Keratinocyte (primary cell): ENCODE measurements around the gene OTOGL. TPM values are rescaled to one million over a fixed set of nuclear protein-coding genes. Genes with fewer than 3 reads are reported as not detected.

ENCODE experiments used
- DNase-seq: peaks from one replicate; pipeline ENCODE4 v3.0.0-alpha.2; 2011; ENCODE audit warnings: low read depth, missing footprints, low spot score
- FAIRE-seq: peaks from 2 replicates; lab custom pipeline; 2011; peaks lifted over from hg19 to GRCh38; lab: Jason Lieb, UNC
- H2AFZ ChIP-seq: 2 replicates; pipeline ENCODE4 v1.6.0; 2012; ENCODE audit warnings: low read length, control low read depth, inconsistent platforms; ENCODE audit not compliant: control insufficient read depth
- H3K27ac ChIP-seq: 2 replicates; pipeline ENCODE4 v1.5.1; 2011; ENCODE audit warnings: low read length; ENCODE audit not compliant: control insufficient read depth, insufficient read depth
- H3K27me3 ChIP-seq: 3 replicates; pipeline ENCODE4 v1.6.0; 2011; ENCODE audit warnings: low read length; ENCODE audit not compliant: control insufficient read depth, insufficient read depth; ENCODE audit errors: extremely low read depth
- H3K36me3 ChIP-seq, 2 experiments: 2 replicates in 1 of 2; 3 replicates in 1 of 2; pipeline ENCODE4 v1.5.1; 2011; ENCODE audit warnings: low read length in 2 of 2, mild to moderate bottlenecking in 1 of 2; ENCODE audit not compliant: control insufficient read depth in 2 of 2, insufficient read depth in 2 of 2; ENCODE audit errors: extremely low read depth in 1 of 2
- H3K4me1 ChIP-seq: 3 replicates; pipeline ENCODE4 v1.5.1; 2011; ENCODE audit warnings: low read length; ENCODE audit not compliant: control insufficient read depth, insufficient read depth; ENCODE audit errors: extremely low read depth
- H3K4me2 ChIP-seq: 3 replicates; pipeline ENCODE4 v1.6.0; 2011; ENCODE audit warnings: low read depth, low read length; ENCODE audit not compliant: control insufficient read depth, insufficient read depth; ENCODE audit errors: extremely low read depth
- H3K4me3 ChIP-seq, 3 experiments: fragments of 200-600 bp in 1 of 3; sonication (generic) in 1 of 3; 2 replicates in 2 of 3; 3 replicates in 1 of 3; pipeline ENCODE4 v1.5.1; 2011 to 2016; ENCODE audit warnings: low read length in 3 of 3, mild to moderate bottlenecking in 3 of 3, control low read depth in 2 of 3, inconsistent platforms in 1 of 3, low read depth in 1 of 3, mixed read lengths in 1 of 3, mixed run types in 1 of 3, moderate library complexity in 1 of 3; ENCODE audit not compliant: control insufficient read depth in 2 of 3, insufficient read depth in 2 of 3; ENCODE audit errors: extremely low read depth in 1 of 3
- H3K79me2 ChIP-seq: 2 replicates; pipeline ENCODE4 v1.6.0; 2012; ENCODE audit warnings: low read length; ENCODE audit not compliant: control insufficient read depth, insufficient read depth
- H3K9ac ChIP-seq: 3 replicates; pipeline ENCODE4 v1.6.0; 2011; ENCODE audit warnings: low read length; ENCODE audit not compliant: control insufficient read depth, insufficient read depth; ENCODE audit errors: extremely low read depth
- H3K9me1 ChIP-seq: 3 replicates; pipeline ENCODE4 v1.6.0; 2011; ENCODE audit warnings: low read length; ENCODE audit not compliant: control insufficient read depth, insufficient read depth; ENCODE audit errors: extremely low read depth
- H3K9me3 ChIP-seq: 2 replicates; pipeline ENCODE4 v1.5.1; 2012; ENCODE audit warnings: low read depth, low read length; ENCODE audit not compliant: control insufficient read depth
- H4K20me1 ChIP-seq: 3 replicates; pipeline ENCODE4 v1.6.0; 2011; ENCODE audit warnings: low read length; ENCODE audit not compliant: control insufficient read depth, insufficient read depth; ENCODE audit errors: extremely low read depth
- CTCF ChIP-seq, 3 experiments: IDR thresholded peaks in 1 of 3; conservative IDR thresholded peaks in 1 of 3; optimal IDR thresholded peaks in 1 of 3; 2 replicates in 2 of 3; 3 replicates in 1 of 3; pipeline versions ENCODE3 to v1.5.1; 2011; ENCODE audit warnings: low read length in 3 of 3, mild to moderate bottlenecking in 3 of 3, moderate library complexity in 2 of 3, control low read depth in 1 of 3, inconsistent platforms in 1 of 3; ENCODE audit not compliant: insufficient read depth in 2 of 3; ENCODE audit errors: extremely low read depth in 1 of 3
- EZH2 ChIP-seq: IDR thresholded peaks from one replicate; pipeline ENCODE4 v1.6.1; 2012; ENCODE audit warnings: inconsistent platforms, mild to moderate bottlenecking, low read length, moderate library complexity
- dilution Hi-C: fragments of 300-500 bp; cut with MboI; formaldehyde crosslinking; loops from one replicate; pipeline ENCODE4 v1.7.0; 2020; ENCODE audit warnings: low sequenced_read_pairs; ENCODE audit not compliant: extremely low pct_ligation_motif_present
- polyA plus RNA-seq, 5 experiments: library from polyadenylated mRNA; depleted of rRNA in 3 of 5; stranded (reverse) in 3 of 5; stranded (forward) in 1 of 5; unstranded in 1 of 5; fragments of >200 nt; gene quantifications; 1 replicate in 1 of 5; 2 replicates in 3 of 5; 3 replicates in 1 of 5; pipeline versions ENCODE4 v1.2.1 to v1.2.3, GENCODE V29; 2011 to 2012; ENCODE audit warnings: missing spikeins in 2 of 5, low read depth in 1 of 5, low replicate concordance in 1 of 5

OTOGL gene
- polyA plus RNA-seq, 1 donor (not counting 4 experiments of a cell fraction or from before 2014, with no cell fraction given) = 0.08 TPM

GRCh38 chr12:80184926-80185325 lies 85.6 kb downstream of the OTOGL start:
- no peak overlapping the region for H3K4me2 ChIP-seq
- FAIRE-seq (no peak), DNase-seq (no peak)
- H4K20me1 ChIP-seq = no peaks in the 10 kb centered on the region
- no peaks in the 10 kb centered on the region for H3K36me3 ChIP-seq
- H3K9me3 ChIP-seq = no peaks in the 10 kb centered on the region
- no peak overlapping the region for H3K4me3 ChIP-seq
- dilution Hi-C loops = no loop called here
- H3K79me2 ChIP-seq = no peaks in the 10 kb centered on the region
- no peak for TF ChIP-seq CTCF (optimal IDR thresholded peaks at IDR 0.05 in 1 of 3, IDR thresholded peaks at IDR 0.05 in 1 of 3, conservative IDR thresholded peaks at IDR 0.05 in 1 of 3; ENCODE audit: extremely low read depth in 1 of 3, insufficient read depth in 2 of 3, low read length in 3 of 3)
- no peak for TF ChIP-seq EZH2
- peaks cover 13% of the 10 kb centered on the region for H3K4me1 ChIP-seq
- no peaks in the 10 kb centered on the region for H3K27me3 ChIP-seq
- no peak overlapping the region for H3K27ac ChIP-seq
- H2AFZ ChIP-seq = no peak overlapping the region
- H3K9ac ChIP-seq = no peak overlapping the region
- H3K9me1 ChIP-seq = no peaks in the 10 kb centered on the region

- peak overlapping the region; percentile 89 for H2AFZ ChIP-seq
- TF ChIP-seq EZH2 (no peak), CTCF (optimal IDR thresholded peaks at IDR 0.05 in 1 of 3, IDR thresholded peaks at IDR 0.05 in 1 of 3, conservative IDR thresholded peaks at IDR 0.05 in 1 of 3; ENCODE audit: extremely low read depth in 1 of 3, insufficient read depth in 2 of 3, low read length in 3 of 3) (peak; percentile 59 to 85 (median 62))
- peak overlapping the region; percentile 13 for H3K27ac ChIP-seq
- DNase-seq (peak; percentile 9), FAIRE-seq (peak; percentile 91)
- H3K4me2 ChIP-seq = peak overlapping the region; percentile 41
- H3K9me1 ChIP-seq = no peaks in the 10 kb centered on the region
- no peaks in the 10 kb centered on the region for H3K27me3 ChIP-seq
- peaks cover 13% of the 10 kb centered on the region for H3K4me1 ChIP-seq
- H3K9ac ChIP-seq = no peak overlapping the region
- no peak overlapping the region for H3K4me3 ChIP-seq
- dilution Hi-C loops = no loop called here
- no peaks in the 10 kb centered on the region for H4K20me1 ChIP-seq
- H3K79me2 ChIP-seq = no peaks in the 10 kb centered on the region
- H3K36me3 ChIP-seq = no peaks in the 10 kb centered on the region
- H3K9me3 ChIP-seq = no peaks in the 10 kb centered on the region
Measured at GRCh38 chr12:80186727-80187217, 87.4 kb downstream of the OTOGL start.
